Smooth muscle cell (in vitro differentiated cells): ENCODE results near the gene FAR2. TPM values are rescaled to one million over a fixed set of nuclear protein-coding genes. Genes with fewer than 3 reads are reported as not detected.
"Not testable (repeated sequence)": the region's sequence is repeated elsewhere in the genome, so short reads cannot be mapped to it uniquely, and the experiment has no call there.

Experiments used
- DNase-seq: peaks from one replicate; lab custom pipeline; 2025; ENCODE audit not compliant: unreplicated experiment; lab: John Stamatoyannopoulos, UW
- H2AFZ ChIP-seq: fragments of 200-600 bp; sonication (generic); 2 replicates; pipeline ENCODE4 v1.6.0; 2016; ENCODE audit warnings: antibody characterized with exemption, low read depth, mild to moderate bottlenecking
- H3F3A ChIP-seq: fragments of 200-600 bp; sonication (generic); 2 replicates; pipeline ENCODE4 v1.6.0; 2017; ENCODE audit warnings: antibody characterized with exemption, low read depth
- H3K27ac ChIP-seq: fragments of 200-600 bp; sonication (generic); 2 replicates; pipeline ENCODE4 v1.5.1; 2016; ENCODE audit warnings: low read depth, mild to moderate bottlenecking
- H3K27me3 ChIP-seq: fragments of 200-600 bp; sonication (generic); 2 replicates; pipeline ENCODE4 v1.6.1; 2016; ENCODE audit warnings: low read depth, mild to moderate bottlenecking
- H3K36me3 ChIP-seq: fragments of 200-600 bp; sonication (generic); 2 replicates; pipeline ENCODE4 v1.5.1; 2016; ENCODE audit warnings: low read depth
- H3K4me1 ChIP-seq: fragments of 200-600 bp; sonication (generic); 2 replicates; pipeline ENCODE4 v1.5.1; 2016; ENCODE audit warnings: low read depth
- H3K4me2 ChIP-seq: fragments of 200-600 bp; sonication (generic); 2 replicates; pipeline ENCODE4 v1.6.0; 2016; ENCODE audit warnings: mild to moderate bottlenecking
- H3K4me3 ChIP-seq: fragments of 200-600 bp; sonication (generic); 2 replicates; pipeline ENCODE4 v1.5.1; 2016; ENCODE audit warnings: mild to moderate bottlenecking
- H3K79me2 ChIP-seq: fragments of 200-600 bp; sonication (generic); 2 replicates; pipeline ENCODE4 v1.6.0; 2016; ENCODE audit warnings: low read depth, mild to moderate bottlenecking
- H3K9ac ChIP-seq: fragments of 200-600 bp; sonication (generic); 2 replicates; pipeline ENCODE4 v1.6.0; 2016; ENCODE audit warnings: low read depth
- H3K9me3 ChIP-seq: fragments of 200-600 bp; sonication (generic); replicated peaks from 2 replicates; pipeline ENCODE4 v1.5.1; 2016; ENCODE audit warnings: low read depth
- H4K20me1 ChIP-seq: fragments of 200-600 bp; sonication (generic); 2 replicates; pipeline ENCODE4 v1.6.0; 2016; ENCODE audit warnings: low read depth
- CTCF ChIP-seq: fragments of 200-600 bp; sonication (generic); IDR thresholded peaks from 2 replicates; pipeline ENCODE4 v1.5.1; 2017; ENCODE audit warnings: borderline replicate concordance, mild to moderate bottlenecking, antibody characterized with exemption; ENCODE audit not compliant: insufficient read depth, poor library complexity, severe bottlenecking
- WGBS: methylation state at CpG from one replicate; pipeline ENCODE4 v1.1.7; 2016; ENCODE audit warnings: low lambda C conversion rate; 5-methylcytosine and 5-hydroxymethylcytosine counted together
- polyA plus RNA-seq: library from polyadenylated mRNA; unstranded; fragments of >200 nt; fragmentation: Nextera tagmentation; extraction: Ambion mirVana; gene quantifications from 2 replicates; pipeline ENCODE4 v1.2.1, GENCODE V29; 2016
- total RNA-seq: library from RNA; depleted of rRNA; stranded (reverse); fragments of >200 nt; gene quantifications from 2 replicates; pipeline ENCODE4 v1.2.3, GENCODE V29; 2014

Gene FAR2
- total and polyA plus RNA-seq, 2 experiments from 2014 or later, result 1.5 to 8.5 TPM

GRCh38 chr12:29171421-29172258 lies 22.6 kb downstream of the FAR2 start:
- 94% methylated on average over 26 of the region's 26 CpGs for WGBS
- Histone ChIP-seq H3F3A (no peaks in the 10 kb centered on the region), H3K4me1 (no peaks in the 10 kb centered on the region), H4K20me1 (no peaks in the 10 kb centered on the region), H3K9ac (no peak overlapping the region), H3K27me3 (no peaks in the 10 kb centered on the region), H2AFZ (no peak overlapping the region), H3K79me2 (no peaks in the 10 kb centered on the region), H3K27ac (no peak overlapping the region), H3K9me3 (no peaks in the 10 kb centered on the region), H3K4me3 (no peak overlapping the region), H3K4me2 (no peak overlapping the region), H3K36me3 (no peaks in the 10 kb centered on the region)
- no peak for DNase-seq
- no peak for TF ChIP-seq CTCF

GRCh38 chr12:29176941-29177340 lies 27.9 kb downstream of the FAR2 start:
- Histone ChIP-seq H2AFZ (no peak overlapping the region), H3K4me2 (no peak overlapping the region), H3K9ac (no peak overlapping the region), H4K20me1 (no peaks in the 10 kb centered on the region), H3K4me1 (no peaks in the 10 kb centered on the region), H3K9me3 (no peaks in the 10 kb centered on the region), H3K27me3 (no peaks in the 10 kb centered on the region), H3K79me2 (no peaks in the 10 kb centered on the region), H3F3A (no peaks in the 10 kb centered on the region), H3K36me3 (no peaks in the 10 kb centered on the region), H3K27ac (no peak overlapping the region), H3K4me3 (no peak overlapping the region)
- DNase-seq, result no peak
- 93% methylated on average over 6 of the region's 6 CpGs for WGBS
- no peak for TF ChIP-seq CTCF

GRCh38 chr12:29182247-29182646 lies 33.2 kb downstream of the FAR2 start:
- not testable (repeated sequence) for H3F3A ChIP-seq, H2AFZ ChIP-seq, H3K4me3 ChIP-seq, H3K36me3 ChIP-seq, H4K20me1 ChIP-seq, H3K4me1 ChIP-seq, DNase-seq, H3K79me2 ChIP-seq, H3K9ac ChIP-seq, H3K27ac ChIP-seq, H3K9me3 ChIP-seq, H3K4me2 ChIP-seq, H3K27me3 ChIP-seq
- WGBS, result 96% methylated on average over 4 of the region's 4 CpGs

GRCh38 chr12:29187756-29188155 lies 38.7 kb downstream of the FAR2 start:
- Histone ChIP-seq H3K4me1 (no peaks in the 10 kb centered on the region), H3K27me3 (no peaks in the 10 kb centered on the region), H3K4me3 (no peak overlapping the region), H3K27ac (no peak overlapping the region), H3F3A (no peaks in the 10 kb centered on the region), H4K20me1 (no peaks in the 10 kb centered on the region), H3K79me2 (no peaks in the 10 kb centered on the region), H3K9ac (no peak overlapping the region), H3K9me3 (no peaks in the 10 kb centered on the region), H3K36me3 (no peaks in the 10 kb centered on the region), H3K4me2 (no peak overlapping the region), H2AFZ (no peak overlapping the region)
- DNase-seq, result no peak
- 92% methylated on average over 2 of the region's 2 CpGs for WGBS
- TF ChIP-seq CTCF, result no peak
